Epithelial cell of esophagus (primary cell): ENCODE data around the gene UPF1.
"Not testable (repeated sequence)": the region's sequence is repeated elsewhere in the genome, so short reads cannot be mapped to it uniquely, and the experiment has no call there.

Experiments used
- DNase-seq: peaks from one replicate; pipeline ENCODE4 v3.0.0; 2010; ENCODE audit warnings: low read depth
- H3K4me3 ChIP-seq: 2 replicates; pipeline ENCODE4 v1.5.1; 2011; ENCODE audit warnings: mild to moderate bottlenecking, low read length, control low read depth
- CTCF ChIP-seq: IDR thresholded peaks from 2 replicates; pipeline ENCODE4 v1.5.1; 2011; ENCODE audit warnings: low read depth, mild to moderate bottlenecking, low read length, control low read depth, inconsistent platforms; ENCODE audit not compliant: insufficient read depth; ENCODE audit errors: missing control alignments

The UPF1 gene

DNA sequence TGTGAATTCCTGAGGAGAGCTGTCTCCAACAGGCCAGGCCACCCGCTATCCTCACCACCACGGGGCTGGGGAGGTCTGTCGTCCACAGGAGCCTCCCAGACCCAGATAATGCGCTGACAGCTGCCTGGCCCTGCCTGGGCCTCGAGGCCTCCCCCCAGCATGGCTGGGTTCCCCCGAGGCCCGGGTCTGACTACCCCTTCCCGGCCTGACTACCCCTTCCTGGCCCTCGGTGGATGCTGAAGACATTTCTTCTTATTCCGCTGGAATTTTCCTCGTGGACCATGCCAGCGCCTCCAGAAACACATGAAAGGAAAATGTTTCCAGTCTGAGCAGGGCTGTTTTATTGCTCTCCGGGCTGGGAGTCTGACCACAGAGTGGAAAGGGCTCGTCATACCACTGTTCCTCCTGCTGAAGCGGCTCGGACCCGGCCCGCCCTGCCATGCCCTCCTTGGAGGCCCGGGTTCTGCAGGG, 23.9 kb upstream of the UPF1 start:
- DNase-seq, result no peak
- no peak for TF ChIP-seq CTCF
- no peak overlapping the region for H3K4me3 ChIP-seq

- no peak for TF ChIP-seq CTCF
- H3K4me3 ChIP-seq, result no peak overlapping the region
- peak; percentile 75 for DNase-seq
Measured at GRCh38 chr19:18809149-18809868, 22.4 kb upstream of the UPF1 start.

DNA sequence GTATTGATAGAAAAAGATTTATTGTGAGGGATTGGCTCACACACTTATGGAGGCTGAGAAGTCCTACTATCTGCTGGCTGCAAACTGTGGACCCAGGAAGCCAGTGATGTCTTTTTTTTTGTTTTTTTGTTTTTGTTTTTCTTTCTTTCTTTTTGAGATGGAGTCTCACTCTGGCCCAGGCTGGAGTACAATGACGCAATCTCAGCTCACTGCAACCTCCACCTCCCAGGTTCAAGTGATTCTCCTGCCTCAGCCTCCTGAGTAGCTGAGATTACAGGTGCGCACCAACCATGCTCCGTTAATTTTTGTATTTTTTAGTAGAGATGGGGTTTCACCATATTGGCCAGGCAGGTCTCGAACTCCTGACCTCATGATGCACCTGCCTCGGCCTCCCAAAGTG, 20.1 kb upstream of the UPF1 start:
- not testable (repeated sequence) for H3K4me3 ChIP-seq, DNase-seq

GRCh38 chr19:18814063-18814462, 17.7 kb upstream of the UPF1 start:
- no peak for TF ChIP-seq CTCF
- no peak for DNase-seq
- no peak overlapping the region for H3K4me3 ChIP-seq

DNA sequence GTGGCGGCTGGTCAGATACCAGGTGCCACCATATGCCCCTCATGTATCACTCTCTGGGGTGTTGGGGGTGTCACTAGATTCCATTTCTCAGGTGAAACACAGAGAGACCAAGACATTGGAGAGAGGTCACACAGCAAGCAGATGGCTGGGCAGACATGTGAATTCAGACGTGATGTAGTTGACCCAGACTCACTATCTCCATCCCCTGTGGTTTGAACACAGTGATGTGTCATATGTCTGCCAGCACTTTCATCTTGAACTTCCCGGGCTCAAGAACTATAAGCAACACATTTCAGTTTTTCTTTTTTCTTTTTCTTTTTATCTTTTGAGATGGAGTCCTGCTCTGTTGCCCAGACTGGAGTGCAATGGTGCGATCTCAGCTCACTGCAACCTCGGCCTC, 16.1 kb upstream of the UPF1 start:
- H3K4me3 ChIP-seq, result no peak overlapping the region
- no peak for DNase-seq
- TF ChIP-seq CTCF, result no peak

GRCh38 chr19:18816645-18817044, 15.1 kb upstream of the UPF1 start:
- not testable (repeated sequence) for H3K4me3 ChIP-seq, DNase-seq

GRCh38 chr19:18817574-18817973, 14.2 kb upstream of the UPF1 start:
- H3K4me3 ChIP-seq, result no peak overlapping the region
- TF ChIP-seq CTCF, result no peak
- no peak for DNase-seq

GRCh38 chr19:18828786-18829185, 3.0 kb upstream of the UPF1 start:
- TF ChIP-seq CTCF, result no peak
- DNase-seq, result no peak
- H3K4me3 ChIP-seq, result no peak overlapping the region
